HTERT RPE-1 (cell line): Measurements from ENCODE around the gene ANKMY2.
"Not testable (repeated sequence)": the region's sequence is repeated elsewhere in the genome, so short reads cannot be mapped to it uniquely, and the experiment has no call there.

Experiments
- in situ Hi-C: fragments of 300-500 bp; cut with MboI; formaldehyde crosslinking; loops from 4 replicates; pipeline ENCODE4 v1.14.3; 2020; ENCODE audit warnings: low sequenced_read_pairs

Gene ANKMY2

GRCh38 chr7:16659854-16660497 is 14.4 kb upstream of the ANKMY2 start:
- in situ Hi-C loops = not testable (repeated sequence)

GRCh38 chr7:16657656-16658279 is 12.2 kb upstream of the ANKMY2 start:
- in situ Hi-C loops = no loop called here

- in situ Hi-C loops = no loop called here
Observed at GRCh38 chr7:16656141-16656540, 10.6 kb upstream of the ANKMY2 start.

GRCh38 chr7:16655394-16655793 is 9.8 kb upstream of the ANKMY2 start:
- in situ Hi-C loops = no loop called here

GRCh38 chr7:16652888-16653287 is 7.3 kb upstream of the ANKMY2 start:
- in situ Hi-C loops = no loop called here

GRCh38 chr7:16652240-16652583 is 6.7 kb upstream of the ANKMY2 start:
- in situ Hi-C loops = no loop called here

- in situ Hi-C loops = no loop called here
Observed at GRCh38 chr7:16651396-16652239, 6.1 kb upstream of the ANKMY2 start.

- in situ Hi-C loops = no loop called here
Observed at GRCh38 chr7:16650266-16650665, 4.7 kb upstream of the ANKMY2 start.

- in situ Hi-C loops = no loop called here
Observed at GRCh38 chr7:16649196-16649595, 3.6 kb upstream of the ANKMY2 start.

- in situ Hi-C loops = no loop called here
Observed at GRCh38 chr7:16648551-16648950, 3.0 kb upstream of the ANKMY2 start.

GRCh38 chr7:16647435-16647960 is 1.9 kb upstream of the ANKMY2 start:
- in situ Hi-C loops = no loop called here

GRCh38 chr7:16646472-16647072 is 1.0 kb upstream of the ANKMY2 start:
- in situ Hi-C loops = no loop called here

GRCh38 chr7:16644636-16645592 is 640 bp downstream of the ANKMY2 start:
- in situ Hi-C loops = no loop called here

GRCh38 chr7:16644157-16644556 is 1.4 kb downstream of the ANKMY2 start:
- in situ Hi-C loops = no loop called here

GRCh38 chr7:16638282-16639280 is 7.0 kb downstream of the ANKMY2 start:
- in situ Hi-C loops = no loop called here

- in situ Hi-C loops = no loop called here
Observed at GRCh38 chr7:16637379-16637778, 8.2 kb downstream of the ANKMY2 start.

GRCh38 chr7:16636555-16637101 is 8.9 kb downstream of the ANKMY2 start:
- in situ Hi-C loops = no loop called here

- in situ Hi-C loops = no loop called here
Observed at GRCh38 chr7:16634271-16634738, 11.2 kb downstream of the ANKMY2 start.

- in situ Hi-C loops = no loop called here
Observed at GRCh38 chr7:16630654-16631053, 14.9 kb downstream of the ANKMY2 start.
